Loucy (cell line): Measurements from ENCODE around the gene NUTF2.

ENCODE experiments used
- CTCF ChIP-seq: fragments of 200-600 bp; sonication (generic); conservative IDR thresholded peaks from 2 replicates; pipeline ENCODE4 v1.5.1; 2014; ENCODE audit warnings: mild to moderate bottlenecking, antibody characterized with exemption, low read length
- EZH2phosphoT487 ChIP-seq: fragments of 200-600 bp; IDR thresholded peaks from 2 replicates; pipeline ENCODE4 v1.6.1; 2018; ENCODE audit warnings: antibody characterized with exemption, mild to moderate bottlenecking, moderate library complexity, borderline replicate concordance

GRCh38 chr16:67886387-67886786 is 39.7 kb downstream of the NUTF2 start:
- TF ChIP-seq CTCF (no peak), EZH2phosphoT487 (no peak)
